ENCODE results near the gene SLC6A12.

SLC6A12 gene

DNA sequence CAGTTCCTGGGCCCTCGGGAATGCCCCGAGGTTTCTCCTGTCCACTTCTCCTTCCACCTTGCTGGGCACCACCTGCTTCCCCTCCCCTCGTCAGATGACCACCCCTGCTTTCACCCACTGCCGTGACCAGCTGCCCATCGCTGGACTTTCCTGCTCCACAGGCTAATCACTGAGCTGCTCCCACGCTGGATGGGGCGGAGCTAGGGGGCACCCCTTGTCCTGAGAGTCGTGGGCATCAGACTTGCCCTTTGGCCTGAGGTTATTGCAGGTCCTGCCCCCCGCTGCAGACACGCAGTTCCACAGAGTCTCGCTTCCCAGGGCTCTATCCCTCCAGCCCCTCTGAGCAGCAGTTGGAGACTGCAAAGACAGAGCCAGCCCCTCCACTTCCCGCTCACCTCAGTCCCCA is 427 bp downstream of the SLC6A12 start:
- FAIRE-seq = no peak

DNA sequence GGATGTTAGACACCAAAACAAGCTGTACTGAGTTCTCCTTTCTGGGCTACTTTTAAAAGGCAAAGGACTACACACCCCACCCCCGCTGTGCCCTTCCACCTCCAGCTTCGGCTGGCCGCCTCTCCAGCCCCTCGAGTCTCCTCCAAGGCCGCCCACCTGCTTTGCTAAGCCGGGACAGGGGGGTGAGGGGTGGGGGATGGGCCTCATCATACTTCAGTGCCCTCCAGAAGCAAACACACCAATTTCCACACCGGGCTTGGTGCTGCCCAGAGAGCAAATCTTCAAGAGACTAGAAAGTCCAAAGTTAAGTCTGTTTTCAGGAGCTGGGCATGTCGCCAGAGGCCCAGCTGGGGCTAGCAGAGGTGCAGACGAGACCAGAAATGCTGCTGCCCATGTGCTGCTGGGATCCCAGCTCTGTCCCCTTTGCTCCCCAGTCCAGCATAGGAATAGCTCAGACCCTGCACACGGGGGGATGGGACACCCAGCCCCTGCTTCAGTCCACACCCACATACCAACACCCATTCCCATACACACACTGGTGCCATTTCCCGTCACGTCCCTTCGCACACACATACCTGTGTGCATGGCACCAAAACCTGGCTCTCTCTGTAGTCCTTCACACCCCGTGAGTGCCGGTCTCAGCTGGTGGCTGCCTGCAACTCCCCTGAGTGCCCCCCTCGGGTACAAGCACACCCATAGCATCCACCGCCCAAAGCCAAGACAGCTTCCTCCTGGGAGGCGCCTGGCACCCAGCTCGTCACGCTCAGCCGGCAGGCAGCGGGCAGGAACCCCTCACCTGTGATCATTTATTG is 1.0 kb downstream of the SLC6A12 start:
- no peak for FAIRE-seq

DNA sequence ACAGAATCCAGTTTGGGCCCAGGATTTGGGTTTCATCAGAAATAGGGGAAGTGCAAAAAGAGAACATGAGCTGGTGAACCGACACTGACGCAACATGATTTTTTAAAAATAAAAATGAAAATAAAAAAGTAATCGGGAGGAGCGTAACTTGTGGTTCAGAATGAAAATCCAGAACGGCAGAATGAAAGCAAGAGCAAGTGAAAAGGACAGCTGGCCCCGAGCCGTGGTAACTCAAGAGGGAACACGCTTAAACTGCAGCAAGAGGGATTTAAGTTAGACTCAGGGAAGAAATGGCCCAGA is 1.6 kb downstream of the SLC6A12 start:
- FAIRE-seq = no peak

DNA sequence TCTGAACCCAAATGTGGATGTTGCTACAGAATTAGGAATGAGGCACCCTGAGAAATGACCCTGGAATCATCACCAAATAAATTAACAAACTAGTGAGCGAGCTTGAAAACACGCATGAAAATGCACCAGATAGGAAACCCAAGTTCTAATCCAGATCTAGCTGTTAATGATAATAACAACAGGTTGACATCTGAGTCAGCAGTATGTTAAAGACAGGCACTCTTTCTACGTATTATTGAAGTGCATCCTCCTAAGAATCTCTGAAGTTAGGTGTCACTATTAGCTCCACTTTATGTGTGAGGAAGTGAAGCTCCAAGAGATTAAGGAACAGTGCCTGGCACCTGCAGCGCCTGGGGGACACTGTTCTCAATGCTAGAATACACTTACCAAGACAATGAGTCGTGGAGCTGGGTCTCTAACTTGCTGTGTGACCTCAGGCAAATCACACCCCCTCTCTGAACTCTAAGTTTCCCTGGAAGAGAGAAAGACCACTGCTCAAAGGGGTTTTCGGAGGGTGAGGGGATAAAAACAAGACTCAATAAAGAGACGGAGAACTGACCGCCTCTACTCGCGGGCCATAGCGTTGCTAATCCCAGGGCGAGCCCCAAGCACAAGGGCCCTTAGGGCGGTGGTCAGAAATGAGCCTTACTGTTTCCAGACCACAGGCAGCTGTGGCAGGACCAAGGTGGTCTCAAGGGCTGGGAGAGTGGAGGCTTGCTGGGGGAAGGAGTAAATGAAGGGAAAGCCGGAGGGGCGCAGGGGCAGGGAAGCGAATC is 2.1 kb downstream of the SLC6A12 start:
- no peak for FAIRE-seq

DNA sequence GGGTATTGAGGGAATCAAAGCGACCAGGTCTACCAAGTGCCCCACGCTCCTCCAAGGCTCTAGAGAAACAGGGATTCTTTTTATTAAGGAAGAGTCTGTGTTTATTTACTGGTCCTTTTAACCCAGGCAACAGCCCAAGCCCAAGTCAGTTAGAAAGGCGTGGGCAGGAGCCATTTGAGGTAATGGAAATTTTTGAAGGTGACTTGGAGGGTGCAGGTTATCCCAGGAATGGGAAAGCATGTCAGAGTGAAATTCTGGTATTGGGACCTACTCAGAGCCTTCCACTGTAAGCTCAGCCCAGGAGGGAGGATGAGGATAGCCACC is 2.9 kb downstream of the SLC6A12 start:
- FAIRE-seq = no peak

DNA sequence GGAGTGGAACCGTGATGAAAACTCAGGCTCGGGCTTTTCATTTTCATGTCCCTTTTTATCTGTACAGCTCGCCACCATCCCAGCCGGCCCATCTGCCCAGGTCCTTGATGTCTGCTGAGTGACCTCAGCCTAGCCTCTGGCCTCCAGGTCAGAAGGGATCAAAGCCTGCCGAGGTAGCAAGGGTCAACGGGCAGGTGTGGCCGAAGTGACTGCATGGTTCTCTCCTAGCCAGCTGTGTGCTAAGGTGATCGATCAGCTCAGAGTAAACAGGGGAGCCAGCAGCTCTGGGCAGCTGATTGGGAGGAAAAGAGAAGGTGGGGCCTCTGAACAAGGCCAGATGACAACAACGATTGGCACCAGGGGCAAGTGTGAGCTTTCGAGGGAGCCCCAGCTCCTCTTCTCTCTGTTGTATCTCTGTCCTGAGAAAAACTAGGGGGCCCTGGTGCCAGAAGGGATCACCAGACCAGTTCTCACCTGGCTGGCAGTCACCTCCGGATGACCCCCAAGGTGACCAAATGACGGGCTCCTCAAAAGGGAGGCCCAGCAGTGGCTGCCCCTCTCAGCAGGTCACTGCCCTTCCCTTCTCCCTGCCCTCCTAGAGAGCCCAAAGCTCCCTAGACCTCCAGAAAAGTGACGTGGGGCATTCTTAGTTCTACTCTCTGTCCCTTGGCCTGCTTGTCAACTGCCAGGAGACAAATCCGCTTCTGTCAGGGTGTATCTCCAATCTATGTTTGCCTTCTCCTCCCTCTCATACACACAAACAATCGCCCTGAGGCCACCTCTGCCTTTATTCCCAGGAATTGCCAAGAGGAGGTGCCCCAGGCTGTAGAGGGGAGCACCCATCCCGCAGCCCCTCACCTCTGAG is 3.4 kb downstream of the SLC6A12 start:
- no peak for FAIRE-seq

DNA sequence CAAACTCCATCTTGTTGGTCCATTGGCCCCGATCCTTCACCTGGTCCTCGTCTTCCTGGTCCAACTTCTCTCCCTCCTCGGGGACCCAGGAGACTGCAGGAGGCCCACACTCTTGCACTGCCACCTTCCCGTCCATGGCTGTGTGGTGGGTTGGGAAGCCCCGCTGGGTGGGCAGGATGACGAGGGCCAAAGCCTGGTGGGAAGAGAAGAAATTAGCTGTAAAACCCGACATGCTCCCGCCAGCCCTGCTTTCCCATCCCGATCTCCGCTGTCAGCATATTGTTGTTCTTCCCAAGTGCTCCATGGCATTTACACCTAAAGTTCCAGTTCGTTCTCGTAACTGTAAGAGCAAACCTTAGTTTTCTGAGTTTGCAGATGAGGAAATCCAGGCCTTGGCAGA is 4.1 kb downstream of the SLC6A12 start:
- no peak for FAIRE-seq

DNA sequence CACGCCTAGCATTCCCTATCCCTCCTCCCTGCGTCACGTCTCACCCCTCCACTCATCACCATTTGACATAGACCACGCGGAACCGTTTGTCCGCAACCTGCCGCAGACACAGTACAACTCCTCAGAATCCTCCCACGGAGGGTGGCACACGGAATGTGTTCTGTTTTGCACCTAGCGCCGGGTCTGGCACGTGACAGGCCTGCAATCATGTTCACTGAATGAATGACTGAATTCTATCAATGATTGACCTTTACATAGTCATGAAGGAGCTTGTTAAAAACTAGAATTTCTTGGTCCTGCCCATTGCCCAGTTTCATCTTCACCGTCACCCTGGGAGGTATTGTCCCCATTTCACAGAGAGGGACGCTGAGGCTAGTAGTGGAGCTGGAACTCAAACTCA is 4.7 kb downstream of the SLC6A12 start:
- FAIRE-seq = no peak

DNA sequence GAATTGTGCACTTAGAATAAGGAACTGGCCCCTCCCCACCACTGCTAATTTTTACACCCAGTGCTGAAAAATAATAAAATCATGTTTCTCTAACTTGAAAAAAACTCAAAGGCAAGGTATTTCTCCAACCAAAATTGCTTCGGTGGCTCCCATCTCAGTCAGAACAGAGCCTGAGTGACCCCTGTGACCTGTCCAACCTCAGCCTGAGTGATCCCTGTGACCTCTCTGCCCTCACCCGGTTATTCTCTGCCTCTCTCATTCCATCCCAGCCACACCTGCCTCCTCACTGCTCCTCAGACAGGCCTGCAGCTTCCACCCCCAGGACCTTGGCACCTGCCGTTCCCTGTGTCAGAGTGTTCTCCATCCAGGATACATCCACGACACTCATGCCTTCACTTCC is 5.1 kb downstream of the SLC6A12 start:
- no peak for FAIRE-seq

DNA sequence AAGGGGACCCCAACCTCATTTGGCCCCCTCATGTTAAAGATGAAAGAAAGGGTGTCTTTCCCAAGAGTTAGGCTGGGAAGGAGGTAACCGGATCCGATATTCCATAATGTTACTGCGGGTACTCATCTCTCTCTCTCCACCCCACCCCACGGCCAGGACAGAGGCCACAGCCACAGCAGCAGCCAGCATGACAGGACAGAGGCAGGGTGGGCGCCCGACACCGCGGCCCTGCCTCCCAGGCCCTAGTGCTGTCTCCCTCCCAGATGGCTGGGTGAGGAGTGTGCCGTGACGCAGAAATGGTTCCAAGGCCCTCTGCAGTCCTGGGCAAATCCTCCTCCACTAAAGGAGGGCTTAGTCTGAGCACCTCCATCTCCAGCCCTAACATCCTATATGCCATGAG is 6.2 kb downstream of the SLC6A12 start:
- FAIRE-seq = no peak

DNA sequence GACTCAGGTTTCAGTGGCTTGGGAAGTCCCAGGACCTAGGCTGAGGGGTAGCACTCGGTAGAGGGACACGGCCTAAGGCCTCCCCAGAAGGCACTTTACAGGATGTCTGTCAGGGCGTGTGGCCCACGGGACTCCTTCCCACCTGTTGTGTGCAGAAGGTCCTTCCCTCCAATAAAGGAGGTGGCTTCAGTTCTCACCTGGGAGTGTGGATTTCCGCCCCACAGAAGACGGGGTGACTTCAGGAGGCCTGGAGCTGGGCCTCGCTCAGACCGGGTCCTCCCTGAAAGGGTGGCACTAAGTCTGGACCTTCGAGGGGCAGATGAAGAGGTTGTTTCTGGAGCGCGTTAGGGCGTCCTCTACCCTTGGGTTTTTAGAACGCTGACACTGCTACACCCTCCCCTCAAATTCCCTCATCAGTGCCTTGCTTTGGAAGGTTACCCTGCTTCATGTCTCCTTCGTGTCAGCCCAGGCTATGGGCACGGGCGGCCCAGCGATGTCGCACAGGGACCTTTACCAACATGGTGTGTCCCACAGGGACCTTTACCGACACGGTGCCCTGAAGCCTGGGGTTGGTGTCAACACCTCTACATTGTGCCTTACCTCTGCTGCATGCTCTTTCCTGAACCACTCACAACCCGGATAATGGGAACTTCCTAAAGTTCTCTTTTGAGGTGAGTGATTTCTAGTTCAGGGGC is 7.1 kb downstream of the SLC6A12 start:
- no peak for FAIRE-seq

DNA sequence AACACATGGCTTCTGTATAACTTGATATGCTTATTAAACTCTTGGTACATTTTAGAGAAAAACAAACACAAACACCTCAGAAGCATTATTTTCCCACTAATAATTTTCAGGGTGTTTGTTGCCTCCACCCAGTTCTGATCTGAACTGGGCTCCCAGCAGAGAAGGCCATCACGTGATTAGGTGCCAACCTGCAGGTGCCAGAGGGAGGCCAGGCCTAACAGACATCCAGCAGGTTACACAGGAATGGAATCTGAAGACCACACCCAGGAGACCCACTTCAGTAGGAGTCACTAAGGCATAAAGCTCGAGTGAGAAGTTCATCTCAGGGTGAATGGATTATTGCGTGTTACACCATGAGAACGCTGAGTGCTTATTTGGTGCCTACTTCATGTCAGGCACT is 8.9 kb downstream of the SLC6A12 start:
- FAIRE-seq = no peak

DNA sequence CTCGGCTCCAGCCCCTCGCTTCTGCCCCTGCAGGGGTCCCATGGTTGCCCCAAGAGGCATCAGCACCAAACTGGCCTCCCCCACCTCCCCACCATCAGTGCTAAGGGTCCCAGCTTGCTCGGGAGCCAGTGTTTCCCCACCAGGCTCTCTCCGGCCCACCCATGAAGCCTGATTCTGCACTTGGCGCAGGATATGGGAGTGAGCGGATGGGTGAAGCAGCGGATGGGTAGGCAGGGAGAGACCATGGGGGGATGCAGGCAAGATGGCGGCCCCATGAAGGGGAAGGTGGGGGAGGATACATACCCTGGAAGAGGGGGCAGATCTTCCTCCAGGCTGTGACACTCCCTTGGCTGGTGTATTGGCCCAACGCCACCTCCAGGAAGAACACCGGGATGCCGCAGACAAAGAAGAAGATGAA is 9.7 kb downstream of the SLC6A12 start:
- FAIRE-seq = no peak

DNA sequence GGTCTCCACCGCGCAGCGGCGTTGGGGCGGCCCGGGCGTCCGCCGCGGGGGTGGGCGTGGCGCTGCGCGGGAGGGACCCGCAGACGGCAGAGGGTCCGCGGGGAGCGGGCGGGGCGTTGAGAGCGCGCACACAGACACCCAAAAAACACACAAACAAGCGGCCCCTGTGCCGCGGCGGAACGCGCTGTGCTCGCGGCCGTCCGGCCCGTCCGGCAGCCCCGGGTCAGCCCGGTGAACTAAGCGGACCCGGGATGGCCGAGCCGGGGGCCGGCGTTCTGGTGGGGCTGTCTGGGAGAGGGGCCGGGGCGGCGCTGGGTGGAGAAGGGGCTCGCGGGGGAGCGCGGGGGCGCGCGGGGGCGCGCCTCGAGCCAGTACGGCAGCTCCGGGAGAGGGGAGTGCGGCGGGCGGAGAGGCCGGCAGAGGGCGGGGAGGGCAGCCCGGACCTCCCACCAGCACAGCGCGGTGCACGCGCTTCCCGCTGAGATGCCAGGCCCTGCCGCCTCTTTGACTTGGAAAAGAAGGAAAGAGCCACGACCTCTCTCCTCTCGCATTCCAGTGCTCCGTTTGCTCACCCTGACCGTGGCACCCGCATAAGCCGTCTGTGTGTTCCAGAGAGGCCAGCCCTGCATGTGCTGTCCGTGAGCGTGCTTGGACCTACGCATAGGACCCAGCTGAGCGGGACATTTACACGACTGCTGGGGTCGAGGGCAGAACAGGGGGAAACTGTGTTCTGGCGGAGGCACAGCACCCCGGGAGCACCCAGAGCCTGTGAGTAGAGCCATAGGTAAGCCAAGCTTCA is 10.3 kb downstream of the SLC6A12 start:
- no peak for FAIRE-seq

DNA sequence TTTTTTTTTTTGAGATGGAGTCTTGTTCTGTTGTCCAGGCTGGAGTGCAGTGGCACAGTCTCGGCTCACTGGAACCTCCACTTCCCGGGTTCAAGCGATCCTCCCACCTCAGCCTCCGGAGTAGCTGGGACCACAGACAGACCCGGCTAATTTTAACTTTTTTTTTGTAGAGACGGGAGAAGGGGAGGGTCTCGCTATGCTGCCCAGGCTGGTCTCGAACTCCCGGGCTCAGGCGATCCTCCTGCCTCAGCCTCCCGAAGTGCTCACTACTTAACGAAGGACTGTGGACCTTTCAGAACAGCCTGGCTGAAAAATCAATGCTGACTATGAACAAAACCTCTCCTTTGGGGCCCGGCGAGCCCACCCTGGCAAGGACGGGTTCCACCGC is 10.9 kb downstream of the SLC6A12 start:
- no peak for FAIRE-seq

DNA sequence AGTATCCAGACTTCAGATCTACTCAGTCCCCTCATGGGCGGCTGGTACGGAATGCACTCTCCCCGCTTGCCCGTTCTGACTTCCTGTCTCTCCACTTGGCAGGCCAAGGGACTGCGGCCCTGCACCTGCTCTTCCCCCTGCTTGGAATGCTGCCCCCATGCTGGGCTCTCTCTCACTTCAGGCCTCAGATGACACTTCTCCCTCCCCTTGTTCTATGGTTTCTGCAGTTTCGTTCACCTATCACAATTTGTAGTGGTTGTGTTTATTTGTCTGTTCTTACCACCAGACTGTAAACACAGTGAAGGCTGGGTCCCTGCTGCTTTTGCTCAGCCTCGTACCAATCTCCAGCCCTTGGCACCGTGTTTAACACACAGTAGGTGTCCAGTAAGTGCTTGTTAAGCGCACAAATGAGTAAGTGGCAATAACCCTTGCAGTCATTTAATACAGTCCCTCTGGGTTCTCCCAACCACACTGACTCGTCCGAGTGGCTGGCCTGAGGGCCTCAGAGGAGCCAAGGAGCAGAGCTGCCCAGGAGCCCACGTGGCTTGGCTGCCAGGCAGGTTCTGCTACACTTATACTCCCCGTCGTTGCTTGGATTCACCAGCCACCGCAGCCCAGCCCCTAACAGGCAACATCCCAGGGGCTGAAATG is 11.8 kb downstream of the SLC6A12 start:
- no peak for FAIRE-seq

DNA sequence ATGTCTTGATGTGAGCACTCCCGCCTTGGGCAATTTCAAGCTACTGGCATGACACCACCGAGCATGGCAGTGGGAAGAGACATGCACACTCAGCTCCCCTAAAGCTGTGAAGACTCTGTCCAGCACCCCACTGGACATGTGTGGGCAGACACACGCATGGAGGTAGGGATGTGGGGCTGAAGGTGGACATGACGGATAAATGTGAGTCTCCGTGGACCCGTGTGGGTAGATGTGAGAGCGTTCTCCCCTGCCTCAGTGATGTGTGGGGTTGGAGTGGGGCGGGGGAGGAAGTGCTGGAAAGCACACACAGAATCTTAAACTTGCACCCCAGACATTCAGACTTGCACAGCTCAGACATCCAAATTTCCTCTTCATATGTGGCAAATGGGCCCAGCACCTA is 12.6 kb downstream of the SLC6A12 start:
- no peak for FAIRE-seq

DNA sequence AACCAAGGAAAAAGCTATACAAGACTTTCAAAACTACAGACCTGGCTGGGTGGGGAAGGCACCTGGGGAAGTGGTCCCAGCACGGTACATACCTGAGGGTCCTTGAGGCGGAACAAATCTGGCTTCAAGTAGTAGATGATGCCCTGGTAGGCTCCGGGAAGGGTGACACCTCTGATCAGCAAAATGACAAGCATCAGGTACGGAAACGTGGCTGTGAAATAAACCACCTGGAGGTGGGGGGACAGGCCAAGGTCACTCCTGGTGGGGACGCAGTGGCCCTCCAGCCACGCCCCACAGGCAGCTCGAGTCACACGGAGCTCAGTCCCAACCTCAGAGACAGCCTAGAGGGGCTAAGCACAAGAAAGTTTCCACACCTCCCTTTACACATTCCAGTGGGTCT is 15.3 kb downstream of the SLC6A12 start:
- no peak for FAIRE-seq

DNA sequence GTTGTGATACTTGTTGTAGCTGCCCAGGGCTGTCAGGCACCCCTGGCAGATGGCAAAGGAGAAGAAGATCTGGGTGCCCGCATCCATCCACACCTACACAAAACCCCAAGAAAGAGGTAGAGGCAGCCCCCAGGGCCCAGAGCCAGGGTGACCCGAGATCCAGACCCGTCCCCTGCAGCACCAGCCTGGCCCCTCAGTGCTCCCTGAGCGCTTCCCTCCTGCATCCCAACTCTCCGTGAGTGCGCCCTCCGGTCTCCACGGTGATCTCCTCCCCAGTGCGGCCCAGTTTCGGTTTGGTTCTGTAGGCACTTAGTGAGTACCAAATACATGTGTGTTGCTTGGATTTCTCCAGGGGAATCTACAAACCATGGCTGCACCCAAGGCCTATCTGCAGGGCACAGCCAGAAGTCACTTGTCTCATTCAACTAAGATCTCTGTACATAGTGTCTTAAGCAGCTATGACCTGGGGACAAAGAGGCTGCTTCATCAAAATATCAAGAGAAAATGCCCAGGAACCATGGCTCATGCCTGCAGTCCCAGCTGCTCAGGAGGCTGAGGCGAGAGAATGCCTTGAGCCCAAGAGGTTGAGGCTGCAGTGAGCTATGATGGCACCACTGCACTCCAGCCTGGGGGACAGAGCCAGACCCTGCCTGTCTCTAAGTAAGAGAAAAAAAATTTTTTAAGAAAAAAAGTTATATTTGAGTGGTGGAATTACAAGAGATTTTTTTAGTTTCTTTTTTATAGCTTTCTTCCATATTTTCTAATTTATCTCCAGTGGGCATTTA is 15.9 kb downstream of the SLC6A12 start:
- FAIRE-seq = no peak

DNA sequence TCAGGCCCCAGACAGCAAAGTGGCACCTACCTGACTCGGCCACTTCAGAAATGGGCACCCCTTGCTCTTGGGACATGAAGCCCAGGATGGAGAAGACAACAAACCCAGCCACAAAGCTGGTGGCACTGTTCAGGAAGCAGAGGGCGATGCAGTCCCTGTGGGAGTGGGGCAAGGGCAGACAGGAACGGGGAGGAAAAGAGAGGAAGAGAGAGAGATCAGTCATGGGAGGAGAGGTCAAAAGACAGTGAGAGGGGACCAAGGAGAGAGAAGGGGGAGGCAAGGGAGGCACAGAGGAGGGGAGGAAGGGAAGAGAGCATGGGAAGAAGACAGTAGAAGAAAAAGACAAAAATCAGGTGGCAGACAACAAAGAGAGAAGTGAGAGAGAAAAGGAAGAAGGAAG is 16.6 kb downstream of the SLC6A12 start:
- no peak for FAIRE-seq

DNA sequence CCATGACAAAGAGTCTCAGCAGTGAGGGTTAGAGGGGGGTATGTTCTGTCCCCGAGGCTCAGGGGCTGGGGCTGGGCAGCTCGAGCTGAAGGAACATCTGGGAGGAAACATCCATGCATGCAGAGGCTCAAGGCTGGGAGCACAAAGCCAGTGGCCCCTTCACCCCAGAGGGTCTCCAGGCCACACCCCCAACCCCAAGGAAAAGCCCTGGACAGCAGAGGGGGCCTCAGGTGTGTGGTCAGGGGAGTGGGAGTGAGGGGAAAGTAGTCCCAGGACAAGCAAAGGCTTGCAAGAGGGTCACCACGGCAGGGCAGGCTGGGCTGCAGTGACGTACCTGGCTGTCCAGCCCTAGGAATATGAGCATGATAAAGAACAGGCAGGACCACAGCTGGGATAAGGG is 17.5 kb downstream of the SLC6A12 start:
- no peak for FAIRE-seq
